HepG2 (cell line): ENCODE data around the gene FAM170B. TPM values are rescaled to one million over a fixed set of nuclear protein-coding genes. Genes with fewer than 3 reads are reported as not detected.

Experiments
- ARID3A ChIP-seq: IDR thresholded peaks from 2 replicates; pipeline ENCODE4 v1.6.1; 2012; ENCODE audit warnings: low read depth, low read length, improper control_type of control experiment
- BORCS8-MEF2B ChIP-seq: sonication (generic); formaldehyde crosslinking; IDR thresholded peaks from 2 replicates; pipeline ENCODE4 v1.8.0; 2022; ENCODE audit warnings: mild to moderate bottlenecking, missing genetic modification reagents
- BRD4 ChIP-seq: sonication (generic); formaldehyde crosslinking; IDR thresholded peaks from 2 replicates; pipeline ENCODE4 v1.4.0; 2020; ENCODE audit warnings: missing genetic modification reagents
- E2F5 ChIP-seq: sonication (generic); formaldehyde crosslinking; conservative IDR thresholded peaks from 2 replicates; pipeline ENCODE4 v1.4.0; 2020; ENCODE audit warnings: missing genetic modification reagents
- MAFF ChIP-seq: IDR thresholded peaks from 2 replicates; pipeline ENCODE4 v1.6.1; 2011; ENCODE audit warnings: low read depth, low read length, improper control_type of control experiment
- MAFK ChIP-seq, 2 experiments: IDR thresholded peaks in 1 of 2; conservative IDR thresholded peaks in 1 of 2; 2 replicates each; pipeline ENCODE4 v1.6.1; 2011; ENCODE audit warnings: improper control_type of control experiment in 2 of 2, low read length in 2 of 2
- NFAT5 ChIP-seq: sonication (generic); formaldehyde crosslinking; IDR thresholded peaks from 2 replicates; pipeline ENCODE4 v1.4.0; 2020; ENCODE audit warnings: missing genetic modification reagents
- PATZ1 ChIP-seq: sonication (generic); formaldehyde crosslinking; IDR thresholded peaks from 2 replicates; pipeline ENCODE4 v1.4.0; 2020; ENCODE audit warnings: missing genetic modification reagents
- ZNF281 ChIP-seq: sonication (generic); formaldehyde crosslinking; IDR thresholded peaks from 2 replicates; pipeline ENCODE4 v1.4.0; 2020; ENCODE audit warnings: missing genetic modification reagents, borderline replicate concordance
- ZNF451 ChIP-seq: sonication (generic); formaldehyde crosslinking; IDR thresholded peaks from 2 replicates; pipeline ENCODE4 v1.5.0; 2020; ENCODE audit warnings: mild to moderate bottlenecking, missing genetic modification reagents
- ZNF546 ChIP-seq: sonication (generic); formaldehyde crosslinking; conservative IDR thresholded peaks from 2 replicates; pipeline ENCODE4 v1.8.1; 2023; ENCODE audit warnings: mild to moderate bottlenecking, missing genetic modification reagents
- polyA plus RNA-seq, 8 experiments: library from polyadenylated mRNA; depleted of rRNA in 3 of 8; stranded (reverse) in 7 of 8; unstranded in 1 of 8; fragments of >200 nt; fragmentation: Illumina TruSeq in 4 of 8; extraction: Trizol in 4 of 8; gene quantifications; 2 replicates each; pipeline versions ENCODE4 v1.2.1 to v1.2.3, GENCODE V29; 2011 to 2016; ENCODE audit warnings: low read depth in 4 of 8, missing spikeins in 1 of 8, mixed read lengths in 1 of 8; ENCODE audit not compliant: insufficient read depth in 1 of 8
- total RNA-seq, 5 experiments: library from RNA; depleted of rRNA; stranded (reverse); fragments of >200 nt; fragmentation: Illumina TruSeq; extraction: Trizol; gene quantifications; 2 replicates each; pipeline ENCODE4 v1.2.3, GENCODE V29; 2016; ENCODE audit warnings: low read depth in 1 of 5

The FAM170B gene
- total and polyA plus RNA-seq, 2 of the 13 experiments (the other 11 are each of a cell fraction or from before 2014, with no cell fraction given): not detected

GRCh38 chr10:49081547-49082275 is 52.1 kb downstream of the FAM170B start (continued):
- TF ChIP-seq PATZ1 (CRISPR knock-in tag) (0 out of 2 replicates have a peak, but pooled peaks have one; percentile 29), MAFK (conservative IDR thresholded peaks at IDR 0.05 in 1 of 2, IDR thresholded peaks at IDR 0.05 in 1 of 2; ENCODE audit: low read length in 2 of 2) (peak in 1 of 2 experiments; percentile 31; a peak in 3 of 4 replicates), NFAT5 (CRISPR knock-in tag) (no peak), ZNF546 (no peak), ARID3A (no peak), MAFF (peak; percentile 34; the same call in 1 of the 2 replicates), ZNF451 (CRISPR knock-in tag) (no peak), E2F5 (CRISPR knock-in tag) (no peak), ZNF281 (CRISPR knock-in tag) (no peak), BORCS8-MEF2B (no peak), BRD4 (no peak)
